Measurements from ENCODE around the gene CSTPP1.

Gene CSTPP1

GRCh38 chr11:47161134-47161854 lies 224.7 kb downstream of the CSTPP1 start:
- Histone ChIP-seq H3K36me3 (ENCODE audit: control insufficient read depth, insufficient read depth, low read length) (peaks cover 33% of the 10 kb centered on the region), H3K9ac (ENCODE audit: low read length) (no peak overlapping the region), H3K27ac (ENCODE audit: low read depth, low read length) (no peak overlapping the region), H3K4me3 (ENCODE audit: low read depth, low read length) (no peak overlapping the region), H3K9me3 (ENCODE audit: control insufficient read depth, insufficient read depth, low read depth, low read length) (no peaks in the 10 kb centered on the region), H3K4me1 (ENCODE audit: control insufficient read depth, insufficient read depth, low read length) (no peaks in the 10 kb centered on the region), H3K27me3 (ENCODE audit: control insufficient read depth, insufficient read depth, low read length) (no peaks in the 10 kb centered on the region)

GRCh38 chr11:47161890-47162289 lies 225.3 kb downstream of the CSTPP1 start:
- H3K27me3 ChIP-seq (ENCODE audit: control insufficient read depth, insufficient read depth, low read length) = no peaks in the 10 kb centered on the region
- H3K9me3 ChIP-seq (ENCODE audit: control insufficient read depth, insufficient read depth, low read depth, low read length) = no peaks in the 10 kb centered on the region
- no peaks in the 10 kb centered on the region for H3K4me1 ChIP-seq (ENCODE audit: control insufficient read depth, insufficient read depth, low read length)
- H3K27ac ChIP-seq (ENCODE audit: low read depth, low read length) = no peak overlapping the region
- H3K4me3 ChIP-seq (ENCODE audit: low read depth, low read length) = no peak overlapping the region
- H3K36me3 ChIP-seq (ENCODE audit: control insufficient read depth, insufficient read depth, low read length) = peaks cover 39% of the 10 kb centered on the region
- no peak overlapping the region for H3K9ac ChIP-seq (ENCODE audit: low read length)

- no peaks in the 10 kb centered on the region for H3K4me1 ChIP-seq (ENCODE audit: control insufficient read depth, insufficient read depth, low read length)
- H3K9ac ChIP-seq (ENCODE audit: low read length) = no peak overlapping the region
- no peak overlapping the region for H3K27ac ChIP-seq (ENCODE audit: low read depth, low read length)
- peaks cover 45% of the 10 kb centered on the region for H3K36me3 ChIP-seq (ENCODE audit: control insufficient read depth, insufficient read depth, low read length)
- H3K9me3 ChIP-seq (ENCODE audit: control insufficient read depth, insufficient read depth, low read depth, low read length) = no peaks in the 10 kb centered on the region
- H3K27me3 ChIP-seq (ENCODE audit: control insufficient read depth, insufficient read depth, low read length) = no peaks in the 10 kb centered on the region
- no peak overlapping the region for H3K4me3 ChIP-seq (ENCODE audit: low read depth, low read length)
These were observed 225.9 kb downstream of the CSTPP1 start for GRCh38 chr11:47162426-47162825.

- Histone ChIP-seq H3K9me3 (ENCODE audit: control insufficient read depth, insufficient read depth, low read depth, low read length) (no peaks in the 10 kb centered on the region), H3K4me3 (ENCODE audit: low read depth, low read length) (no peak overlapping the region), H3K4me1 (ENCODE audit: control insufficient read depth, insufficient read depth, low read length) (no peaks in the 10 kb centered on the region), H3K27me3 (ENCODE audit: control insufficient read depth, insufficient read depth, low read length) (no peaks in the 10 kb centered on the region), H3K27ac (ENCODE audit: low read depth, low read length) (no peak overlapping the region), H3K36me3 (ENCODE audit: control insufficient read depth, insufficient read depth, low read length) (peaks cover 48% of the 10 kb centered on the region), H3K9ac (ENCODE audit: low read length) (no peak overlapping the region)
These were observed 226.6 kb downstream of the CSTPP1 start for GRCh38 chr11:47163193-47163592.

GRCh38 chr11:47163898-47164297 lies 227.3 kb downstream of the CSTPP1 start:
- Histone ChIP-seq H3K9me3 (ENCODE audit: control insufficient read depth, insufficient read depth, low read depth, low read length) (no peaks in the 10 kb centered on the region), H3K36me3 (ENCODE audit: control insufficient read depth, insufficient read depth, low read length) (peaks cover 55% of the 10 kb centered on the region), H3K4me3 (ENCODE audit: low read depth, low read length) (no peak overlapping the region), H3K27ac (ENCODE audit: low read depth, low read length) (no peak overlapping the region), H3K9ac (ENCODE audit: low read length) (no peak overlapping the region), H3K27me3 (ENCODE audit: control insufficient read depth, insufficient read depth, low read length) (no peaks in the 10 kb centered on the region), H3K4me1 (ENCODE audit: control insufficient read depth, insufficient read depth, low read length) (no peaks in the 10 kb centered on the region)

- H3K9me3 ChIP-seq (ENCODE audit: control insufficient read depth, insufficient read depth, low read depth, low read length) = no peaks in the 10 kb centered on the region
- no peaks in the 10 kb centered on the region for H3K4me1 ChIP-seq (ENCODE audit: control insufficient read depth, insufficient read depth, low read length)
- H3K27me3 ChIP-seq (ENCODE audit: control insufficient read depth, insufficient read depth, low read length) = no peaks in the 10 kb centered on the region
- no peak overlapping the region for H3K9ac ChIP-seq (ENCODE audit: low read length)
- no peak overlapping the region for H3K4me3 ChIP-seq (ENCODE audit: low read depth, low read length)
- H3K27ac ChIP-seq (ENCODE audit: low read depth, low read length) = no peak overlapping the region
- peaks cover 59% of the 10 kb centered on the region for H3K36me3 ChIP-seq (ENCODE audit: control insufficient read depth, insufficient read depth, low read length)
These were observed 227.8 kb downstream of the CSTPP1 start for GRCh38 chr11:47164321-47164720.

GRCh38 chr11:47165253-47165840 lies 228.8 kb downstream of the CSTPP1 start:
- H3K9ac ChIP-seq (ENCODE audit: low read length) = no peak overlapping the region
- no peak overlapping the region for H3K27ac ChIP-seq (ENCODE audit: low read depth, low read length)
- no peaks in the 10 kb centered on the region for H3K27me3 ChIP-seq (ENCODE audit: control insufficient read depth, insufficient read depth, low read length)
- no peaks in the 10 kb centered on the region for H3K9me3 ChIP-seq (ENCODE audit: control insufficient read depth, insufficient read depth, low read depth, low read length)
- no peak overlapping the region for H3K4me3 ChIP-seq (ENCODE audit: low read depth, low read length)
- no peaks in the 10 kb centered on the region for H3K4me1 ChIP-seq (ENCODE audit: control insufficient read depth, insufficient read depth, low read length)
- H3K36me3 ChIP-seq (ENCODE audit: control insufficient read depth, insufficient read depth, low read length) = peaks cover 69% of the 10 kb centered on the region

GRCh38 chr11:47166368-47166767 lies 229.8 kb downstream of the CSTPP1 start:
- Histone ChIP-seq H3K27ac (ENCODE audit: low read depth, low read length) (no peak overlapping the region), H3K4me3 (ENCODE audit: low read depth, low read length) (no peak overlapping the region), H3K27me3 (ENCODE audit: control insufficient read depth, insufficient read depth, low read length) (no peaks in the 10 kb centered on the region), H3K9me3 (ENCODE audit: control insufficient read depth, insufficient read depth, low read depth, low read length) (no peaks in the 10 kb centered on the region), H3K36me3 (ENCODE audit: control insufficient read depth, insufficient read depth, low read length) (peaks cover 80% of the 10 kb centered on the region), H3K9ac (ENCODE audit: low read length) (no peak overlapping the region), H3K4me1 (ENCODE audit: control insufficient read depth, insufficient read depth, low read length) (no peaks in the 10 kb centered on the region)

GRCh38 chr11:47171061-47171838 lies 234.7 kb downstream of the CSTPP1 start:
- Histone ChIP-seq H3K9ac (ENCODE audit: low read length) (no peak overlapping the region), H3K4me3 (ENCODE audit: low read depth, low read length) (no peak overlapping the region), H3K27me3 (ENCODE audit: control insufficient read depth, insufficient read depth, low read length) (no peaks in the 10 kb centered on the region), H3K4me1 (ENCODE audit: control insufficient read depth, insufficient read depth, low read length) (peaks cover 7% of the 10 kb centered on the region), H3K9me3 (ENCODE audit: control insufficient read depth, insufficient read depth, low read depth, low read length) (no peaks in the 10 kb centered on the region), H3K36me3 (ENCODE audit: control insufficient read depth, insufficient read depth, low read length) (peaks cover 89% of the 10 kb centered on the region), H3K27ac (ENCODE audit: low read depth, low read length) (no peak overlapping the region)

GRCh38 chr11:47171856-47172255 lies 235.3 kb downstream of the CSTPP1 start:
- Histone ChIP-seq H3K36me3 (ENCODE audit: control insufficient read depth, insufficient read depth, low read length) (peaks cover 83% of the 10 kb centered on the region), H3K27me3 (ENCODE audit: control insufficient read depth, insufficient read depth, low read length) (no peaks in the 10 kb centered on the region), H3K27ac (ENCODE audit: low read depth, low read length) (no peak overlapping the region), H3K4me1 (ENCODE audit: control insufficient read depth, insufficient read depth, low read length) (peaks cover 7% of the 10 kb centered on the region), H3K9me3 (ENCODE audit: control insufficient read depth, insufficient read depth, low read depth, low read length) (no peaks in the 10 kb centered on the region), H3K9ac (ENCODE audit: low read length) (no peak overlapping the region), H3K4me3 (ENCODE audit: low read depth, low read length) (no peak overlapping the region)

GRCh38 chr11:47172740-47173336 lies 236.3 kb downstream of the CSTPP1 start:
- no peaks in the 10 kb centered on the region for H3K9me3 ChIP-seq (ENCODE audit: control insufficient read depth, insufficient read depth, low read depth, low read length)
- H3K27me3 ChIP-seq (ENCODE audit: control insufficient read depth, insufficient read depth, low read length) = no peaks in the 10 kb centered on the region
- no peak overlapping the region for H3K27ac ChIP-seq (ENCODE audit: low read depth, low read length)
- H3K9ac ChIP-seq (ENCODE audit: low read length) = no peak overlapping the region
- no peak overlapping the region for H3K4me3 ChIP-seq (ENCODE audit: low read depth, low read length)
- H3K36me3 ChIP-seq (ENCODE audit: control insufficient read depth, insufficient read depth, low read length) = peaks cover 73% of the 10 kb centered on the region
- peaks cover 12% of the 10 kb centered on the region for H3K4me1 ChIP-seq (ENCODE audit: control insufficient read depth, insufficient read depth, low read length)

All from HUES6 (cell line).